ENCODE measurements around the gene PARVB. TPM values are rescaled to one million over a fixed set of nuclear protein-coding genes. Genes with fewer than 3 reads are reported as not detected.

PARVB gene
- total and polyA plus RNA-seq, 2 donors (not counting 1 experiment from before 2014, with no cell fraction given), result 12.1 to 47.3 TPM

DNA sequence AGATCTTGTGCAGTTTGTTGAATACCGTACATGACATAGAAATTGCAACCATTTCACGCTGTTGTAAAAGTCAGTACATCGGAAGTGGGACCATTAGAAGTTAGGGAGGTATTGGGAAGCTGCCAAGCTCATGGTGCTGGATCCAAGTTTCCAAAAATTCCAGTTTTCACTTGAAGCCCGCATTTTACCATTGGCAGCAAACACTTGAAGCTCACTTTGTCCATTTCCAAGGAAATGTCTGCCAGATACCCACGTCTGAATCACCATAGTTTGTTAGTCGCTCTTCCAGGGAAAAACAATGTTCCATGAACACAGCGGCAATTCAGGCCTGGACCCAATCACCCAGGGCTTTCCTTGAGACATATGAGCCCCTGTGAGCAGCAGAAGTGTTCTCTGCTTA, 22.6 kb upstream of the PARVB start:
- H3K4me1 ChIP-seq (ENCODE audit: control insufficient read depth, extremely low read depth, insufficient read depth, low read length), result no peaks in the 10 kb centered on the region
- H3K79me2 ChIP-seq (ENCODE audit: control insufficient read depth, insufficient read depth, low read length), result no peaks in the 10 kb centered on the region
- no peak overlapping the region for H3K4me3 ChIP-seq (replicated peaks in 1 of 4; ENCODE audit: control extremely low read depth in 1 of 4, insufficient read depth in 1 of 4, low read depth in 3 of 4, low read length in 4 of 4)
- no peaks in the 10 kb centered on the region for H3K27me3 ChIP-seq (ENCODE audit: control insufficient read depth, insufficient read depth, low read length)
- H3K36me3 ChIP-seq (ENCODE audit: control insufficient read depth, insufficient read depth, low read length), result peaks cover 4% of the 10 kb centered on the region
- no peak overlapping the region for H3K9ac ChIP-seq (ENCODE audit: insufficient read depth, low read length)
- no peaks in the 10 kb centered on the region for H4K20me1 ChIP-seq (ENCODE audit: control insufficient read depth, extremely low read depth, insufficient read depth, low read length)
- no peak overlapping the region for H2AFZ ChIP-seq (ENCODE audit: low read length)
- no peaks in the 10 kb centered on the region for H3K9me3 ChIP-seq (ENCODE audit: control insufficient read depth, insufficient read depth, low read depth, low read length)
- TF ChIP-seq, protein P1, sequence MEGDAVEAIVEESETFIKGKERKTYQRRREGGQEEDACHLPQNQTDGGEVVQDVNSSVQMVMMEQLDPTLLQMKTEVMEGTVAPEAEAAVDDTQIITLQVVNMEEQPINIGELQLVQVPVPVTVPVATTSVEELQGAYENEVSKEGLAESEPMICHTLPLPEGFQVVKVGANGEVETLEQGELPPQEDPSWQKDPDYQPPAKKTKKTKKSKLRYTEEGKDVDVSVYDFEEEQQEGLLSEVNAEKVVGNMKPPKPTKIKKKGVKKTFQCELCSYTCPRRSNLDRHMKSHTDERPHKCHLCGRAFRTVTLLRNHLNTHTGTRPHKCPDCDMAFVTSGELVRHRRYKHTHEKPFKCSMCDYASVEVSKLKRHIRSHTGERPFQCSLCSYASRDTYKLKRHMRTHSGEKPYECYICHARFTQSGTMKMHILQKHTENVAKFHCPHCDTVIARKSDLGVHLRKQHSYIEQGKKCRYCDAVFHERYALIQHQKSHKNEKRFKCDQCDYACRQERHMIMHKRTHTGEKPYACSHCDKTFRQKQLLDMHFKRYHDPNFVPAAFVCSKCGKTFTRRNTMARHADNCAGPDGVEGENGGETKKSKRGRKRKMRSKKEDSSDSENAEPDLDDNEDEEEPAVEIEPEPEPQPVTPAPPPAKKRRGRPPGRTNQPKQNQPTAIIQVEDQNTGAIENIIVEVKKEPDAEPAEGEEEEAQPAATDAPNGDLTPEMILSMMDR (conservative IDR thresholded peaks at IDR 0.05 in 1 of 2, IDR thresholded peaks at IDR 0.05 in 1 of 2; ENCODE audit: low read depth in 1 of 2, low read length in 2 of 2), result no peak
- TF ChIP-seq EZH2 (IDR thresholded peaks at IDR 0.05; ENCODE audit: low read length, missing control alignments), result no peak
- DNase-seq (ENCODE audit: low read depth in 2 of 2), result no peak
- no peak overlapping the region for H3K27ac ChIP-seq (ENCODE audit: insufficient read depth, low read length)
- H3K4me2 ChIP-seq (ENCODE audit: extremely low read depth, insufficient read depth, low read length), result no peak overlapping the region

DNA sequence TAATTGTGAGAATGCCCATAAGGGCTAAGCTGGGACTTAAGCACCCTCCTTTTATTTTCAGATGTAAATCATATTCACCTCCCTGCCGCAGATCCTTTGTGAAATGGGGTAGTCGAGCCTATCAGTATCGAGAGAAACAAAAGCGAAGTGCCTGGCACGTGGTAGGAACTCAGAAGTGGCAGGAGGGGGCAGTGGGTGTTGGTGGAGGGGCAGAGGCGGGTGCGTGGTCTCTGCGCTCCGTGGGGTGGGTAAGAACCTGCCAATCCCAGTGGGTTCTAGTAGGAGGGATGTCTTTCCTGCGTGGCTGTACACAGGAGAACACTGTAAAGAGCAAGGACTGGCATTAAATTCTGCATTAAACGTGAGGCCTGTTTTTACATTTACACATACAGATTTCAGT, 21.8 kb upstream of the PARVB start:
- Histone ChIP-seq H2AFZ (ENCODE audit: low read length) (no peak overlapping the region), H3K4me2 (ENCODE audit: extremely low read depth, insufficient read depth, low read length) (no peak overlapping the region), H3K4me3 (replicated peaks in 1 of 4; ENCODE audit: control extremely low read depth in 1 of 4, insufficient read depth in 1 of 4, low read depth in 3 of 4, low read length in 4 of 4) (no peak overlapping the region), H3K27ac (ENCODE audit: insufficient read depth, low read length) (no peak overlapping the region), H4K20me1 (ENCODE audit: control insufficient read depth, extremely low read depth, insufficient read depth, low read length) (no peaks in the 10 kb centered on the region), H3K9ac (ENCODE audit: insufficient read depth, low read length) (no peak overlapping the region), H3K27me3 (ENCODE audit: control insufficient read depth, insufficient read depth, low read length) (no peaks in the 10 kb centered on the region), H3K4me1 (ENCODE audit: control insufficient read depth, extremely low read depth, insufficient read depth, low read length) (no peaks in the 10 kb centered on the region), H3K36me3 (ENCODE audit: control insufficient read depth, insufficient read depth, low read length) (no peaks in the 10 kb centered on the region), H3K79me2 (ENCODE audit: control insufficient read depth, insufficient read depth, low read length) (no peaks in the 10 kb centered on the region), H3K9me3 (ENCODE audit: control insufficient read depth, insufficient read depth, low read depth, low read length) (no peaks in the 10 kb centered on the region)
- no peak for TF ChIP-seq EZH2 (IDR thresholded peaks at IDR 0.05; ENCODE audit: low read length, missing control alignments)
- TF ChIP-seq, protein P1 (conservative IDR thresholded peaks at IDR 0.05 in 1 of 2, IDR thresholded peaks at IDR 0.05 in 1 of 2; ENCODE audit: low read depth in 1 of 2, low read length in 2 of 2), result no peak
- no peak for DNase-seq (ENCODE audit: low read depth in 2 of 2)

DNA sequence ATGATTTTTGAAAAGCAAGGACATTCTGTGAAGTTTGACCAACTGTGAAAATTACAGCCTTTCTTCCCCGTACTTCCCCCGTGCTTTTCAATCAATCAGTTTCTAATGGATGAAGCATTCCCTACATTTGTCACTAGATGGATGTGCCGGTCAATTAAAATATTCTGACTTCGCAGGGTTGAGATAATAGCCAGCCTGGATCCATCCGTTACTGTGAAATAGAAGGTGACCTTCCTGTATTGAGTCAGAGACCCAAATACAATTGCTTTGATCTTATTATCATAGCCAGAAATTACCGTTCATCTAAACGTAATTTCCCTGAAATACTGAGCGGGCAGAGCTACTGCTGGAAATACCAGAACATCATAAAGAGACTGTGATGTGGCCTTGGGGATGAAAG, 21.1 kb upstream of the PARVB start:
- H3K9ac ChIP-seq (ENCODE audit: insufficient read depth, low read length), result no peak overlapping the region
- TF ChIP-seq, protein P1 (conservative IDR thresholded peaks at IDR 0.05 in 1 of 2, IDR thresholded peaks at IDR 0.05 in 1 of 2; ENCODE audit: low read depth in 1 of 2, low read length in 2 of 2), result no peak
- no peak for TF ChIP-seq EZH2 (IDR thresholded peaks at IDR 0.05; ENCODE audit: low read length, missing control alignments)
- no peak overlapping the region for H3K4me3 ChIP-seq (replicated peaks in 1 of 4; ENCODE audit: control extremely low read depth in 1 of 4, insufficient read depth in 1 of 4, low read depth in 3 of 4, low read length in 4 of 4)
- H3K27me3 ChIP-seq (ENCODE audit: control insufficient read depth, insufficient read depth, low read length), result no peaks in the 10 kb centered on the region
- H2AFZ ChIP-seq (ENCODE audit: low read length), result no peak overlapping the region
- no peaks in the 10 kb centered on the region for H3K36me3 ChIP-seq (ENCODE audit: control insufficient read depth, insufficient read depth, low read length)
- H3K9me3 ChIP-seq (ENCODE audit: control insufficient read depth, insufficient read depth, low read depth, low read length), result no peaks in the 10 kb centered on the region
- H3K27ac ChIP-seq (ENCODE audit: insufficient read depth, low read length), result no peak overlapping the region
- no peaks in the 10 kb centered on the region for H4K20me1 ChIP-seq (ENCODE audit: control insufficient read depth, extremely low read depth, insufficient read depth, low read length)
- no peaks in the 10 kb centered on the region for H3K4me1 ChIP-seq (ENCODE audit: control insufficient read depth, extremely low read depth, insufficient read depth, low read length)
- H3K79me2 ChIP-seq (ENCODE audit: control insufficient read depth, insufficient read depth, low read length), result no peaks in the 10 kb centered on the region
- no peak overlapping the region for H3K4me2 ChIP-seq (ENCODE audit: extremely low read depth, insufficient read depth, low read length)
- no peak for DNase-seq (ENCODE audit: low read depth in 2 of 2)
